ENCODE measurements around the gene MAGEF1. TPM values are rescaled to one million over a fixed set of nuclear protein-coding genes. Genes with fewer than 3 reads are reported as not detected.

MAGEF1 gene
- total and polyA plus RNA-seq, 2 of the 8 experiments (the other 6 are each of a cell fraction or from before 2014, with no cell fraction given) = 26.5 to 56.7 TPM

- Histone ChIP-seq H3K4me1 (replicated peaks in 1 of 4; ENCODE audit: control insufficient read depth in 3 of 4, insufficient read depth in 4 of 4, low read length in 3 of 4) (peaks cover 0 to 13% (median 9%) of the 10 kb centered on the region in 4 experiments; a peak in 6 of 7 replicates), H3K27ac (ENCODE audit: low read depth, low read length) (no peak overlapping the region), H3K4ac (replicated peaks; ENCODE audit: insufficient read length, low read depth, low read length) (no peak overlapping the region), H3K79me2 (ENCODE audit: control insufficient read depth in 1 of 2, insufficient read depth in 2 of 2, low read length in 2 of 2) (no peaks in the 10 kb centered on the region), H3K23ac (ENCODE audit: insufficient read length) (no peak overlapping the region), H2BK120ac (replicated peaks; ENCODE audit: low read depth, low read length) (no peak overlapping the region), H3K14ac (ENCODE audit: insufficient read length) (no peak overlapping the region), H2AK5ac (ENCODE audit: low read depth, low read length) (no peak overlapping the region), H3K79me1 (ENCODE audit: low read depth, low read length) (no peaks in the 10 kb centered on the region), H3K36me3 (ENCODE audit: control insufficient read depth in 2 of 4, insufficient read depth in 4 of 4, low read length in 3 of 4) (no peaks in the 10 kb centered on the region), H3K4me2 (ENCODE audit: insufficient read depth in 1 of 2, low read depth in 2 of 2, low read length in 2 of 2) (no peak overlapping the region), H3K9me3 (ENCODE audit: insufficient read depth in 2 of 2, low read depth in 1 of 2, low read length in 1 of 2) (no peaks in the 10 kb centered on the region), H3K27me3 (replicated peaks in 1 of 4; ENCODE audit: control insufficient read depth in 3 of 4, extremely low read depth in 1 of 4, insufficient read depth in 3 of 4, low read length in 3 of 4) (0 out of 7 replicates have a peak, but pooled peaks cover 0 to 4% (median 0%) of the 10 kb centered on the region in 4 experiments), H3K18ac (ENCODE audit: extremely low read depth, low read length) (no peak overlapping the region), H3K56ac (replicated peaks; ENCODE audit: insufficient read length, low read depth, low read length) (no peak overlapping the region), H2AFZ (ENCODE audit: low read length) (no peak overlapping the region), H3K23me2 (ENCODE audit: low read depth, low read length) (peaks cover 2% of the 10 kb centered on the region; the same call in 1 of the 2 replicates), H2BK15ac (ENCODE audit: low read length) (no peak overlapping the region), H4K91ac (replicated peaks; ENCODE audit: insufficient read length, low read length) (no peak overlapping the region), H3K9ac (replicated peaks in 1 of 4; ENCODE audit: extremely low read depth in 1 of 4, low read depth in 3 of 4, low read length in 3 of 4) (no peak overlapping the region), H4K5ac (ENCODE audit: insufficient read length, low read depth, low read length) (no peak overlapping the region), H2BK12ac (ENCODE audit: low read depth, low read length) (no peak overlapping the region), H3K4me3 (ENCODE audit: extremely low read depth in 1 of 4, insufficient read depth in 2 of 4, low read depth in 3 of 4, low read length in 4 of 4) (no peak overlapping the region), H4K20me1 (replicated peaks in 1 of 2; ENCODE audit: control insufficient read depth in 1 of 2, insufficient read depth in 2 of 2, low read length in 2 of 2) (no peaks in the 10 kb centered on the region), H4K8ac (ENCODE audit: extremely low read depth, insufficient read depth, low read length) (no peak overlapping the region), H2BK20ac (ENCODE audit: low read length) (no peak overlapping the region), H2BK5ac (ENCODE audit: low read depth, low read length) (no peak overlapping the region)
- DNase-seq (ENCODE audit: low read depth in 1 of 2, low spot score in 2 of 2) (no peak), FAIRE-seq (no peak)
- POLR2A ChIA-PET (ENCODE audit: partially characterized antibody) = interaction anchor here (1.4 to 3.6 kb wide), 2 partner anchors 29 to 35 kb away, joined by 3 to 16 read pairs; partner anchors contain the start of gene MAGEF1
- CTCF ChIA-PET (ENCODE audit: partially characterized antibody) = interaction anchor here (0.6 kb wide), 1 partner anchor 45 kb away, joined by 3 read pairs; no protein-coding TSS in a partner anchor
- WGBS, 2 experiments (ENCODE audit: extremely low coverage in 1 of 2, insufficient coverage in 1 of 2, insufficient read length in 1 of 2, insufficient replicate concordance in 2 of 2, low coverage in 1 of 2, low lambda C conversion rate in 2 of 2, missing lambda C conversion rate in 1 of 2) = 90% methylated on average over 8 of the region's 8 CpGs; no CpG with 5 or more reads in 1 of the 2 experiments
- TF ChIP-seq SAP30 (IDR thresholded peaks at IDR 0.05; ENCODE audit: insufficient read depth, insufficient replicate concordance, low read length) = no peak
- no peak for TF ChIP-seq KDM5A (IDR thresholded peaks at IDR 0.05; ENCODE audit: low read length)
Measured at GRCh38 chr3:184676927-184677326, 34.9 kb downstream of the MAGEF1 start.
